Transverse colon (tissue), 4 donors: ENCODE data around the gene SHISA3.

Experiments
- CTCF ChIP-seq, 5 experiments: fragments of 200-600 bp in 3 of 5; fragments of 450-650 bp in 2 of 5; sonication (generic) in 3 of 5; IDR thresholded peaks; 1 replicate in 2 of 5; 2 replicates in 3 of 5; pipeline ENCODE4 v1.5.1; 2016 to 2017; ENCODE audit warnings: antibody characterized with exemption in 5 of 5, inconsistent platforms in 3 of 5, mild to moderate bottlenecking in 2 of 5, moderate library complexity in 1 of 5
- POLR2AphosphoS5 ChIP-seq, 3 donors: sonication (generic); formaldehyde crosslinking; IDR thresholded peaks; one replicate each; pipeline ENCODE4 v1.6.1; 2016; ENCODE audit warnings: antibody characterized with exemption in 3 of 3

DNA sequence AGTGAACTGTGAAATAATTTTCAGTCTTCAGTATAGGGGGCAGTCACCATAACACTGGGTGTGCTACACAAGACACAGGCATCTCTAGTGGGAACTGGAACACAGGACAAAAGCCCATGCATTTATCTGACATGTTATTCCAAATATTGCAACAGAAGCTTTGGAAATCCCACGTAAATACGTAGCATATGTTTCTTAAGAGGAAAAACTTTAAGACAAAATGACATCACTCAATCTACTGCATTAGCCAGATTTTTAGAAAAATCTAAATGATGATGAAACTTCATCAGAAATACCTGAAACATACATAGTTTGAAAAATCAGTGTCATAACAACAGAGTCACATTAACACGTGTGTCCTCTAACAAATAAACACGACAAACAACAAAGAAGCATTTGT is 14.5 kb downstream of the SHISA3 start:
- TF ChIP-seq CTCF (IDR thresholded peaks at IDR 0.05) (no peak), POLR2AphosphoS5 (IDR thresholded peaks at IDR 0.05) (no peak)
